ENCODE measurements around the gene CLNS1A.

DNA sequence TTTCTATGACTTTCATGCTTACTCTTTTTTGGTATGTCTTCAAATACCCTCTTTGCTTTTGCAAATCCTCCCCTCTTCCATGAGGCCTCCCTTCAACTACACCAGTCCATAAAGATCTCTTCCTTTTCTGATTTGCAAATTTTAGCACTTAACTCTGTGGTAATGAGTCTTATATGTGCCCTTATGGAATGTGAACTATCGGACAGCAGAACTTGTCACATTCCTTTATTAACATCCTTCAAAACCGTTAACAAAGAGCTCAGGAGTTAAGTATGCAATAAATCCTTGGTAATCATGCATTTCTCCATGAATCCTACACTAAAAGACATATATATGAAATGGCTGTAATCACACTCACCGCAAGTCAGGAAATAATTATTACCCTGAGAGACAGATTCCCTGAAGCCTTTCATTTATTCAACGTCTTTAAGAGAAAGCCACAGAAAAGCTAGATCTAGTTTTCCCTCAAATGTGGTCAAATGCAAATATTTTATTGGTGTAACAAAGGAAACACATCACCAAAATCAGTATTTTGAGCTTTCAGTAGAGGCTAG is 7.4 kb downstream of the CLNS1A start:
- TF ChIP-seq, protein P1, sequence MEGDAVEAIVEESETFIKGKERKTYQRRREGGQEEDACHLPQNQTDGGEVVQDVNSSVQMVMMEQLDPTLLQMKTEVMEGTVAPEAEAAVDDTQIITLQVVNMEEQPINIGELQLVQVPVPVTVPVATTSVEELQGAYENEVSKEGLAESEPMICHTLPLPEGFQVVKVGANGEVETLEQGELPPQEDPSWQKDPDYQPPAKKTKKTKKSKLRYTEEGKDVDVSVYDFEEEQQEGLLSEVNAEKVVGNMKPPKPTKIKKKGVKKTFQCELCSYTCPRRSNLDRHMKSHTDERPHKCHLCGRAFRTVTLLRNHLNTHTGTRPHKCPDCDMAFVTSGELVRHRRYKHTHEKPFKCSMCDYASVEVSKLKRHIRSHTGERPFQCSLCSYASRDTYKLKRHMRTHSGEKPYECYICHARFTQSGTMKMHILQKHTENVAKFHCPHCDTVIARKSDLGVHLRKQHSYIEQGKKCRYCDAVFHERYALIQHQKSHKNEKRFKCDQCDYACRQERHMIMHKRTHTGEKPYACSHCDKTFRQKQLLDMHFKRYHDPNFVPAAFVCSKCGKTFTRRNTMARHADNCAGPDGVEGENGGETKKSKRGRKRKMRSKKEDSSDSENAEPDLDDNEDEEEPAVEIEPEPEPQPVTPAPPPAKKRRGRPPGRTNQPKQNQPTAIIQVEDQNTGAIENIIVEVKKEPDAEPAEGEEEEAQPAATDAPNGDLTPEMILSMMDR (IDR thresholded peaks at IDR 0.05), result no peak
- no peak for TF ChIP-seq POLR2A (IDR thresholded peaks at IDR 0.05)

Data from right lobe of liver (tissue), 4 donors.